ENCODE results near the gene CTNNBIP1. TPM values are rescaled to one million over a fixed set of nuclear protein-coding genes. Genes with fewer than 3 reads are reported as not detected.
A peak's percentile ranks its signal among the peaks of the same experiment; 100 is the strongest.

Gene CTNNBIP1
- total RNA-seq, 1 experiment from 2014 or later, result 31.4 TPM

- Mint-ChIP-seq H3K36me3 (ENCODE audit: insufficient read depth, unreplicated experiment) (peaks cover 14% of the 10 kb centered on the region), H3K4me3 (ENCODE audit: unreplicated experiment) (no peak overlapping the region), H3K27me3 (ENCODE audit: insufficient read depth, unreplicated experiment) (no peaks in the 10 kb centered on the region), H3K27ac (ENCODE audit: low read depth, unreplicated experiment) (no peak overlapping the region), H3K9me3 (ENCODE audit: unreplicated experiment) (no peaks in the 10 kb centered on the region), H3K4me1 (ENCODE audit: insufficient read depth, unreplicated experiment) (peaks cover 11% of the 10 kb centered on the region)
- ChIA-PET POLR2A (interaction anchor here (1.6 to 3.2 kb wide), 3 partner anchors 15 to 39 kb away, joined by 4 to 12 read pairs (median 7); no protein-coding TSS in a partner anchor), CTCF (interaction anchor here (0.6 to 7.8 kb wide), 11 partner anchors 15 to 249 kb away, joined by 3 to 102 read pairs (median 4); partner anchors contain the start of genes LZIC and NMNAT1)
- no TSS peak for BruUV-seq (replicated peaks)
- DNase-seq (ENCODE audit: unreplicated experiment), result no peak
- intact Hi-C loops (cut with micrococcal nuclease), result loop anchor here (1.0 to 5.0 kb wide), 3 partner anchors 39 to 157 kb away; partner anchors contain the start of gene UBE4B
- no peak for TF ChIP-seq CTCF (IDR thresholded peaks at IDR 0.05; ENCODE audit: unreplicated experiment)
These were observed 34.5 kb downstream of the CTNNBIP1 start for GRCh38 chr1:9875636-9876000.

GRCh38 chr1:9874959-9875635 is 35.0 kb downstream of the CTNNBIP1 start:
- intact Hi-C loops (cut with micrococcal nuclease), result loop anchor here (1.0 to 5.0 kb wide), 3 partner anchors 39 to 157 kb away; partner anchors contain the start of gene UBE4B

GRCh38 chr1:9874412-9874811 is 35.7 kb downstream of the CTNNBIP1 start:
- no peak for DNase-seq (ENCODE audit: unreplicated experiment)

More at GRCh38 chr1:9874959-9875635, 35.0 kb downstream of the CTNNBIP1 start:
- Mint-ChIP-seq H3K4me3 (ENCODE audit: unreplicated experiment) (no peak overlapping the region), H3K4me1 (ENCODE audit: insufficient read depth, unreplicated experiment) (peaks cover 11% of the 10 kb centered on the region), H3K36me3 (ENCODE audit: insufficient read depth, unreplicated experiment) (peaks cover 15% of the 10 kb centered on the region), H3K27ac (ENCODE audit: low read depth, unreplicated experiment) (no peak overlapping the region), H3K9me3 (ENCODE audit: unreplicated experiment) (no peaks in the 10 kb centered on the region), H3K27me3 (ENCODE audit: insufficient read depth, unreplicated experiment) (no peaks in the 10 kb centered on the region)
- CTCF ChIA-PET, result interaction anchor here (0.6 to 12.6 kb wide), 25 partner anchors 10 to 1555 kb away, joined by 3 to 190 read pairs (median 3); partner anchors contain the start of genes LZIC and NMNAT1
- peak; percentile 73 for DNase-seq (ENCODE audit: unreplicated experiment)
- no TSS peak for BruUV-seq (replicated peaks)
- peak; percentile 88 for TF ChIP-seq CTCF (IDR thresholded peaks at IDR 0.05; ENCODE audit: unreplicated experiment)
- POLR2A ChIA-PET, result interaction anchor here (1.0 to 3.5 kb wide), 5 partner anchors 15 to 159 kb away, joined by 3 to 19 read pairs (median 7); partner anchors contain the start of genes LZIC and NMNAT1

More at GRCh38 chr1:9874412-9874811, 35.7 kb downstream of the CTNNBIP1 start:
- ChIA-PET POLR2A (interaction anchor here (1.0 to 3.5 kb wide), 5 partner anchors 16 to 160 kb away, joined by 3 to 19 read pairs (median 9); partner anchors contain the start of genes CTNNBIP1, LZIC and NMNAT1), CTCF (interaction anchor here (0.6 to 12.6 kb wide), 26 partner anchors 9 to 1556 kb away, joined by 3 to 190 read pairs (median 3); partner anchors contain the start of genes LZIC and NMNAT1)
- H3K4me1 Mint-ChIP-seq (ENCODE audit: insufficient read depth, unreplicated experiment), result peaks cover 11% of the 10 kb centered on the region
- BruUV-seq (replicated peaks), result no TSS peak
- intact Hi-C loops (cut with micrococcal nuclease), result no loop called here
- TF ChIP-seq CTCF (IDR thresholded peaks at IDR 0.05; ENCODE audit: unreplicated experiment), result no peak
- H3K36me3 Mint-ChIP-seq (ENCODE audit: insufficient read depth, unreplicated experiment), result peaks cover 22% of the 10 kb centered on the region
- H3K9me3 Mint-ChIP-seq (ENCODE audit: unreplicated experiment), result no peaks in the 10 kb centered on the region
- H3K27me3 Mint-ChIP-seq (ENCODE audit: insufficient read depth, unreplicated experiment), result no peaks in the 10 kb centered on the region
- H3K27ac Mint-ChIP-seq (ENCODE audit: low read depth, unreplicated experiment), result no peak overlapping the region
- H3K4me3 Mint-ChIP-seq (ENCODE audit: unreplicated experiment), result no peak overlapping the region

Data from MCF 10A (cell line).